ENCODE measurements around the gene CACNA1H.

DNA sequence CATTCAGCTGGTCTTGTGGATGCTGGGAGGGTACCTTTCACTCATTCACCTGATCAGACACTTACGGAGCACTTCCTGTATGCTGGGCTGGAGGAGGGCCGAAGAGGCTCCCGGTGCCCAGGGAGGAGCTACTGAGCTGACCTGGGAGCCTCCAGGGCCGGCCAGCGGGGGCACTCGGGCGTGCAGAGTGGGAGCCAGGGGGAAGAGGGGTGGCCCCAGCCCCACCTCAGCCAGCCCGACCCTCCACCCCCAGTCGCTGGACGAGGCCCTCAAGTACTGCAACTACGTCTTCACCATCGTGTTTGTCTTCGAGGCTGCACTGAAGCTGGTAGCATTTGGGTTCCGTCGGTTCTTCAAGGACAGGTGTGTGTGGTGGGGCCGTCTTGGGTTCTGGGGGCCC is 61.8 kb downstream of the CACNA1H start:
- TF ChIP-seq, protein P1, sequence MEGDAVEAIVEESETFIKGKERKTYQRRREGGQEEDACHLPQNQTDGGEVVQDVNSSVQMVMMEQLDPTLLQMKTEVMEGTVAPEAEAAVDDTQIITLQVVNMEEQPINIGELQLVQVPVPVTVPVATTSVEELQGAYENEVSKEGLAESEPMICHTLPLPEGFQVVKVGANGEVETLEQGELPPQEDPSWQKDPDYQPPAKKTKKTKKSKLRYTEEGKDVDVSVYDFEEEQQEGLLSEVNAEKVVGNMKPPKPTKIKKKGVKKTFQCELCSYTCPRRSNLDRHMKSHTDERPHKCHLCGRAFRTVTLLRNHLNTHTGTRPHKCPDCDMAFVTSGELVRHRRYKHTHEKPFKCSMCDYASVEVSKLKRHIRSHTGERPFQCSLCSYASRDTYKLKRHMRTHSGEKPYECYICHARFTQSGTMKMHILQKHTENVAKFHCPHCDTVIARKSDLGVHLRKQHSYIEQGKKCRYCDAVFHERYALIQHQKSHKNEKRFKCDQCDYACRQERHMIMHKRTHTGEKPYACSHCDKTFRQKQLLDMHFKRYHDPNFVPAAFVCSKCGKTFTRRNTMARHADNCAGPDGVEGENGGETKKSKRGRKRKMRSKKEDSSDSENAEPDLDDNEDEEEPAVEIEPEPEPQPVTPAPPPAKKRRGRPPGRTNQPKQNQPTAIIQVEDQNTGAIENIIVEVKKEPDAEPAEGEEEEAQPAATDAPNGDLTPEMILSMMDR (IDR thresholded peaks at IDR 0.05; ENCODE audit: poor library complexity): no peak
- TF ChIP-seq EZH2 (IDR thresholded peaks at IDR 0.05; ENCODE audit: borderline replicate concordance): no peak
